Colon (tissue), 2 donors: Measurements from ENCODE around the gene LRRC52.

Experiments
- FAIRE-seq: peaks from 2 replicates; lab custom pipeline; 2012; peaks lifted over from hg19 to GRCh38; lab: Jason Lieb, UNC
- donor health status: control.
- donor health status: control.

The LRRC52 gene

DNA sequence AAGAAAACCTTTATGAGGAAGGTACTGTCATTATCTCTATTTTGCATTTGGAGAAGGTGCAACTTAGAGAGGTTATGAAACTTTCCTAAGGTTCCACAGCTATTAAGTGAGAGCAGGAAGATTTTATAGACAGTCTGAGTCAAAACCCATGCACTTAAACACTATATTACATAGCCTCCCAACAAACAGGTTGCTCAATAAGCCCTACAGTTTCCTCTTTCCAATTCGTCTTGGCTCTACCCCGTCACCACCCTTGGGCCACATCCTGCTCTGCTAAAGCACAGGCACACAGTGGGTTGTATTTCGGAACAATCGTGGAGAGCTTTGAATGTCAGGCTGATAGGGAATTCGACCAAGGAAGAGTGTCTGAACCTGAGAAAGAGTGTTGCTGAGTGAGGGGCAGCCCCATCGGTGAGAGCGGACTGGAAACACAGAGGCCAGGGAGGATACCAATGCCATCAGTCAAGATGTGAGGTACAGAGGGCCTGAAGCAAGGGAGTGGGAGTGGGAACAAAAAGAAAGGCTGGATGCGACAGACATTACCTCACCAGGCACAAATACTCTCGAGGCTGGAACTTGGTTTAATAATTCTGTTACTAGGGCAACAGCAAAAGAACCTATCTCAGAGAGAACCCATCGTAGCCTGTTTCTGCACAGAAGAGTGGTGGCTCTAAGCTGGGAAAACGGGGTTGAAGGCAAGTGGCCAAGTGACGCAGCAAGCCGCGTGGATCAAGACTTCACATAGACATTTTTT lies 6.3 kb upstream of the LRRC52 start:
- FAIRE-seq = no peak

DNA sequence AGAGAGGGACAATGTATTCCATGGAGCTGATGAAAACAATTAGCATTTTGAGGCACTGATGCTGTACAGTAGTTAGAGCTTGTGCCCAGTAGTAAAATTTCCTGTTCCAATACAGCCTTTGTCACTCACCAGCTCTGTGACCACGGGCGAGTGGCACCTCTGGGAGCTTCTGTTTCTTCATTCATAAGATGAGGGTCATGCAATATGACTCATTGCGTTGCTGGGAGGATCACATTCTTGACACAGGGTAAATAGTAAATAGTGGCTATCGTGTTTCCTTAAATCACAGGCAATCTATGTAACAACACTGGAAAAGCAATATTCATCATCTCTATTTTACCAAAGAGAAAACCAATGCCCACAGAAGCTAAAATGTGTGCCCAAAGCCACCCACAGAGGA lies 4.5 kb upstream of the LRRC52 start:
- FAIRE-seq = no peak

DNA sequence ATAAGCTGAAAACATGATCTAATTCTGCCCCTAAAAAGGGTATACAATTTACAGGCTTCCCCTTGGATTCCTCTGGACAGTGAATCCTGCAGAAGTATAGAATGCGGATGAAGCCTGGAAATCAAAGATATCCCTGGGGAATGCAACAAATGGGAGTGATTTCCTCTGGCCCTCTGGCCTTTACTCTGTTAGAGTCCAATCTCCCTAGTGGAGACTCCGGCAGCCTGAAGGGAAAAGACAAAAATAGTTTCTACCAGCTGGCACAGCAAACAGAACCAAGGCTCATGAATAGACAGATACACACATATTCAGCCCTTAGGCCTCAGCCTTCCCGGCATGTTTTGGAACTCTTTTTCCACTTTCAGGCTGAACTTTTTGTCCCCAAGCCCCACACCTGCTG lies 3.9 kb upstream of the LRRC52 start:
- FAIRE-seq = no peak

DNA sequence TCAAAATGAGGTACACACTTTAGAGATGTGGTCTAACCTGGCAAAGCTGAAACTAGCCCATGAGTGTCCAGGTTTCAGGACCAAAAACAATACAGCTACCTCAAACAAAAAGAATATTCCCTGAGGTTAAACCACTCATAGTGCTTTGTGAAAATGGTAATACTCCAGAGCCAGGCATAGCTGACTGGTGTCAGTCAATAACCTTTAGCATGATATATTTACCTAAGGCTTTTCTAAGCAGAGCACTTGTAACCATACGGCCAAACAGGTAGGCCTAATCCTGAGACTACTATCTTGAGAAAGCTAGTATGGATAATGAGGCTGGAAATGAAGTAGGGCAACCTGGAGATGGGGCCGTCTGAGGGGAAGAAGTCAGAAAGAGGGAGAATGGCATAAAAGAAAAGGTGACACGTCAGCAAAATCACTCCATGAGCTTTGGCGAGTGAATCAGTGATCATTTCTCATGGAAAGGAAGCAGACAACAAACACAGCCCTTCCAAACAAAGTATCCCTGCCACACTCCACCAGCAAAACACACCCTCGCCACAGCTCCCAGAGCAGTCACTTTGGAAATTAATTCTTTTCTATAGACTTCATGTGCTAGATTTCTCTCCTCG lies 1.7 kb upstream of the LRRC52 start:
- FAIRE-seq = no peak

DNA sequence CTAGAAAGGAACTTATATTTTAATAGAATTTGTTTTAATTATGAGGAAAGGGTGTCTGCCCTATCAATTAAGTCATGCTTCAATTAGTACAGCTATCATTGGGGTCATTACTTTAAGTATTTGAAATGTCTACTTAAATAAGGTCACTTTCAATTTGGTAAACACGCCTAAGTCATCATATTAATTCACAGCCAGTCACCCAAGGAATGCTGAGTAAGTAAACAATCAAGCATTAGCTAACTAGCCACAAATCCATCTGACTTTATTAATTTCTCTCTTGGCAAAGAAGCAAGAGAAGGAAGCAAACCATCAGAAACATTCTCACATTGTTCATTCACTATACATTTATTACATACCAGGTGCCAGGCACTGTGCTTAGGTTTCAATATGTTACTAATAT lies 1.2 kb upstream of the LRRC52 start:
- FAIRE-seq = no peak

DNA sequence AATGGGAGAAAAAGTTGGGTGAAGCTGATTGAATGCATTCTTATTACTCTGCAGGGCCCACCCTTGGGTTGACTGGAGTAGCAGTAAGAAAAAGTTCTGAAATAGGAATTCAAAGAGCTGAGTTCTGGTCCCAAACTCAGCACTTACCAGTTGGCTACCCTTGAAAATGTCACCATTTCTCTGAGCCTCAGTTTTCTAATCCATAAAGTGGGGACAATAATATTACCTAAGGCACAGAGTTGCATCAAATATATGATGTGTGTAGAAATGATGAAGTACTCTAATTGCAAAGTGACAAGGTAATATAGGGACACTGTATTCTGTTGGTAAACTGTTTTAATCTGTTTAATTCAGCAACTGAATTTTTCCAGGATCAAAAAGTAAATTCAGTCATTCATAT lies 1.2 kb downstream of the LRRC52 start:
- no peak for FAIRE-seq

DNA sequence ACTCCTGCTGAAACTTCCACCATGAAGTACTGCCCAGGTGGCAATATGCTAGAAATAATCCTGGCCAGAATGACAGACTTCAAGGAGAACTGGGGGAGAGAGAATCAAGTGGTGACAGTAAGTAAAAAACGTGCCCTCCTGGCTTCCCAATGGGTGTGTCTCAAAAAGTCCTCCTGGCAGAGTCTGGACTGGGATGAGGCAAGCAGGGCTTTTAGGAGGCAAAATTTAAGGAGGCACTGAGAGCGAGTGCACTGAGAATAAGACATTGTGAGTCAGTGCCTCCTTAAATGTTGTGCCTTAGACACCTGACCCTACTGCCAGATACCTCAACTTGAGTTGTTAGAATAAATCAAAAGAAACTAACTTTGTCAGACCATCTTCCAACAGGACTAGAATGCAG lies 2.2 kb downstream of the LRRC52 start:
- no peak for FAIRE-seq

DNA sequence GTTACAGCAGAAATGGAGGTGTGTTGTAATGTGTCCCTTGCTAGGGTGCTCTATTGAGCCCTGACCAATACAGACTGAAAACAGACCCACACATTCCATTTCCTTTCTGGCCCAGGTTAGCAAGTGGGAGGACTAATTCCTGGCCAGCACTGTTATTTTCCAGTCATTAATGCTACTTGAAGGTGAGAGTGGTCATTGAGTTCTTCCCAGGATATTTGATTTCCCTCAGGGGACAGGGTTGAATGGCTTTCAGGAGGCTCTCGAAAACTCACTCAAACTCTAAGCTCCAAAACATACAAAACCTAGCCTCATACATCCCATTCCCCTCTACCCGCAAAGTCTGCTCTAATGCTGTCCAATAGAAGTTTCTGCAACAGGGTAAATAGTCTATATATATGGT lies 6.2 kb downstream of the LRRC52 start:
- FAIRE-seq = no peak

DNA sequence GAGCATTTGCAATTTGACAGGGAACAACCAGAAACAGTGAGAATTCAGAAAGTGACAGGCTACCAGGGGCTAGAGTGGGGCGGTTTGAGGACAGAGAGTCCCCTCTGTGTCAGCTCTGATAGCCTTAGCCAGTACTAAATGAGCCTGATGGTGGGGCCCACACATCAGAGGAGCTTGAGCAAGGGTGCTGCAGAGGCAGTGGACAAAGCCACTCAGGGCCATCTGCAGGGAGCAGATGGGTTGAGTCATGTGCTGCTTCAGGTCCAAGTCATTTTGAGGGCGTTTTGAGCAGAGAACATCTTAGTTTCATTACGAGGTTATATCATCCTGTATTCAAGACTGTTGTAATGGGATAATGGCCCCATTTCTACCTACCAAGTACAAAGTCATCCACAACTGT lies 7.7 kb downstream of the LRRC52 start:
- no peak for FAIRE-seq

DNA sequence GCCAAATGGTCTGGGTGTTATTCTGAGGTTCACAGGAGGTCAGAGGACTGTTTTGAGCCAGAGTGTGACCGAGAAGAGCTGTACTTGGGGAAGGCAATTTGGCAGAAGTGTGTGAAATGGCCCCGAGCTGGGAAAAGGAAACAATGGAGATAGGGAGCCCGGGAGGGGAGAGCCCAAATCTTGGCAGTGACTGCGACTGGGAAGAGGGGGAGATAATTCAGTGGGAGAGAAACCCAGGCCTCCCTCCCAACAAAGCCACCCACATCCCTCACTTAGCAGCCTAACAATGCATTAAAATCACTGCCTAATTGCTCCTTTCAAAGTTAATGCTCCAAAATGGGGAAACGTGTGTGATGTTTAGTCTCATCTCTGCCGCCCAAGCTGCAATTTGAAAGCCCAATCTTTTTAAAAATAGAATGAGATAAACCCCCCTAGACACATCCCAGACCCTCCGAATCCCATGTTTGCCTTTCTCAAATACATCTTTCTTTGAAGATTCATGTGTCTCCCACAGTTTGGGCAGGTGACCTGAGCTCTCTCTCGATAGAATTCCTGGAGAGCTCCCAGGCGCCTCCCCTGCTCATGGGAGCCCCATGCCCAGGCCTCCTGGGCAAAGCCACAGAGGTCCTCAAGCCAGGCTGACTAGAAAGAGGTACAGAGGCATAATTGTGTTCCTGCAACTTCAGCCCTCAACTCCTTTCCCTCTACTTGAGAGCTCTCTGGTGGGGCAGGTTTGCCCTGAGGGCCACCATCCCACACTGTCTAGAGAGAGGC lies 17.3 kb downstream of the LRRC52 start:
- no peak for FAIRE-seq

DNA sequence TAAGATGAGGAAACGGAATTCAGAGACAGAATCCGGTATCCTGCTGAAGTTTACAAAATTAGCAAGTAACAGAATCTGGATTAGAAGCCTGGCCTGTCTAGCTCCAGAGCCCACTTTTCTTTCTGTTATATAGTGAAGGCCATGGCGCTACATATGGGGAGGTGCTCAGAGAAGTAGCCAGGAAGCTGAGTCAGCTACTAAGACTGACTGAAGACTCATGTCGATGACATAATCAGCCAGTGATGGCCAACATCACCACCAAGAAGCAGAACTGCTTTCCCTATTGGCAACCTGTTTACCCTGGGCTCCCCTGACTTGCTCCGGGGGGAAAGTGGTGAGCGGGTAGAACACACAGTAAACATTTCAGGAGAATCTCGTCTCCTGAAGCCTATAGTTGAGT lies 18.8 kb downstream of the LRRC52 start:
- no peak for FAIRE-seq

DNA sequence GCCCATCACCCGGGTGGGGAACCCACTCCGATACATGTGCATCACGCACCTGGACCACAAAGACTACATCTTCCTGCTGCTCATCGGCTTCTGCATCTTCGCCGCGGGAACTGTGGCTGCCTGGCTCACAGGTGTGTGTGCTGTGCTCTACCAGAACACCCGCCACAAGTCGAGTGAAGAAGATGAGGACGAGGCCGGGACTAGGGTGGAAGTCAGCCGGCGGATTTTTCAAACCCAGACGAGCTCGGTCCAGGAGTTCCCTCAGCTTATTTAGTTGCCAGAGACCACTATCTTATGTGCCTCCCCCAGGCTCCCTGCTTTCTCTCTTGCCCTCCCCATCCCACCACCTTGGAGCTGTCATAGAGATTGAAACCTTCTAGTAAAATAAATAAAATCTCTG lies 19.8 kb downstream of the LRRC52 start:
- FAIRE-seq = no peak

DNA sequence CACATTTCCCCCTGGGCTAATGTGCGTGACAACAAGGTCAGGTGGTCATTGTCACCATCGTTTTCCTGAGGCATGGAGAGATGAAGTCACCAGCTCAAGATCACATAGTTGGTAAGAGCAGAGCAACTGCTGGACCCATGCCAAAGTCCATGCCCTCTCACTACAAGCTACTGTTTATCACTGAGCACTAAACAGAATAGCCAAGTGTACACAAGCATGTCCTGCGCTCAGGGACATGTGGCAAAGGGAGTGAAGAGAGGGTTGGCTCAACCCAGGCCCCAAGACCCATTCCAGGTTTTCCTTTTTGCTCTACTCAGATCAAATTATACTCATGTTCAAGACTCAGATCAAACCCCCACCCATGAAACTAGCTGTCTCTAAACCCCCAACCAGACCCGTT lies 20.8 kb downstream of the LRRC52 start:
- no peak for FAIRE-seq

DNA sequence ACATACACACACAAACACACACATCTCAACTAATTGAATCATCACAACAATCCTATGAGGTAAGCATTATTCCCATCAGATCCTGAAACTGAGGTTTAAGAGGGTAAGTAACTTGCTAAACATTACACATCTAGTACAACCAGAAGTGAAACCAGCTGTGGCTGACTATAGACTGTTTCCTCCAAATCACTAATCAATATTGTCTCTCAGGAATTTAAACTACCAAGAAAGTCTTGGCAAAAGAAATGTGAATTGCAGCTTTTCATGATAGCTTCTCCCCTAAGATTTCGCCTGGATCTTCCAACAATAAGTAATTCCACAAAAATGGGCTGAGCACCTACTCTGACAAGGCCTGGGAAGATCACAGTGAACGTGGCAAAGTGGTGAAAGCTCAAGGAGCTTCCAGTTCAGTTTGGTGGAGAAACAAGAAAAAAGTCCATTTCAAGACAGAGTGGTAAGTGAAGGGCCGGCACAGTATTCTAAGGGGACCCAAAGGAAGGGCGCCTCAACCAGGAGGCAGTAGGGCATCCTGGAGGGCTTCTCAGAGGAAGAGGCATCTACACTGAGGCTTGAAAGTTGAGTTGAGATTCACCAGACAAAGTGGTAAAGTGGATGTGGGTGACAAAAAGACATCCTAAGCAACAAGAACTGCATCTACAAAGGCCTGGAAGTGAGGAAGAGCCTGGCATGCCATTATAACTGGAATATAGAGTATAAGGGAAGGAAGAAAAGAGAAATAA lies 22.1 kb downstream of the LRRC52 start:
- no peak for FAIRE-seq

DNA sequence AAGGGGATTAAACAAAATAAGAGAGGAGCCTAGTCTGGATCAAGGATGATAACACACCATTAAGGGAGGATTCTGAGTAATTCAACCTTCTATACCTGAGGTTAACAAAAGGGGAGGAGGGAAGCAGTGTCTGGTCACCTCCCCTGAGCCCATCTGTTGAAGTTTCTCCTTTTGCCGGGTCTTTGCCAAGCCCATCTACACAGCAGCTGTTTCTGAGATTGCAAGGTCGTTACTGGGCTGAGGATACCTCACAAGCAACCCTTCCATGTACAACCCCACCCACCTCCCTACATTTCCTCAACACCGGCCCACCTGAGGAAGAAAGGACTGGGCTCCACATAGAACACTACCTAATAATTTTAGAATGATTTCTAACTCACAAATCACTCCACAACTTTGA lies 26.3 kb downstream of the LRRC52 start:
- no peak for FAIRE-seq

DNA sequence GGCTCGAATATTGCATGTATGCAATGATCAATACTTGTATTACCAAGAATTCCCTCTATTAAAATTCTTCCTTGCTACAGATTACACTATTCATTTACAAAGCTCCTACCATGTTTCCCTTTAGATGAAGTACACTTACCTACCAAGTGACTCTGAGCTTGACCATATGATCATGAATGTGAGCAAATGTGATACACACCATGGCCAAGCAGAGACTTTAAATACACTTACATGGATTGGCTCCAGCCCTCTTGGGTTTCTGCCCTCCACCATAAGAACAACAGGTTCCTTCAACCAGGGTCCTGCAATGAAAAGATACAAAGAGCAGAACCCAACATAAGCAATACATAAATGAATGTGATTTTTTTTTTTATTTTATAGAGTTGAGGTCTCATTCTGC lies 30.0 kb downstream of the LRRC52 start:
- FAIRE-seq = no peak

DNA sequence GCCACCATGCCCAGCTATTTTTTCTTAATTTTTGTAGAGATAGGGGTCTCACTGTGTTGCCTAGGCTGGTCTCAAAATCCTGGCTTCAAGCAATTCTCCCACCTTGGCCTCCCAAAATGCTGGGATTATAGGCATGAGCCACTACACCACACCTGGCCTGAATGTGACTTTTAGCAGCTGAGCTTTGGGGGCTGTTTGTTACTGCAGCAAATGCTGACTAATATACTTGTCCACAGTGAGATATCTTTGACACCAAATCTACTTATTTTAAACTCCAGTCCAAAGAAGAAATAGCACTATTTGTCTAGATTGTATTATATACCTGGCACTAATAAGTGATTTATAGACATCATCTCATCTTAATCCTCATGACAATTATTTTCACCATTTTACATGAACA lies 30.5 kb downstream of the LRRC52 start:
- FAIRE-seq = no peak

DNA sequence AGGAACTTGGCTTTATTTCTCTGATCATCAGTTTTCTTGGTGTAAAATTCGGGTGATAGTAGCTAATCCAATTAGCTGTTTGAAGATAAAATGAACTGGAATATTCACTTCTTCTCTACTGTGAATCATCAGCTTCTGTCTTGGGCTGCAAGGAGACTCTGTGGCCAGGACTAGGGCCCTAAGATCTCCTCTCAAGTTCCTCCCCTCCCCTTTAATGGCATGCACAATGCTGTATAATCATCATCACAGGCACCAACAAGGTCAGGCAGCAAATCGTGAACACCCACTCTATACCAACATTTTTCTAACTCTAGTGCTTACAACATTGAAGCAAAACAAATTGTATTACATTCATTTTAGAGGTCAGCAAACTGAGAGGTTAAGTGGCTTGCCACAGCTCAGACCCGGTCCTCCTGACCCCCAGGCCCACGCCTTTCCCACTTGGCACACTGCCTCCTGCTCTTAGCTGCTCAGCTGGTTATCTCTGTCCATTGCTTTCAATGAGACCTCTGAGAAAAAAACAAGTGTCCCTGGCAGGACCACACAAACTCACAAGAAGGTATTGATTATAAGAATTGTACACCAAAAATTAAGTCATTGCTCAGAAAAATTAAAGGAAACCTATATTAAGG lies 31.8 kb downstream of the LRRC52 start:
- FAIRE-seq = no peak

DNA sequence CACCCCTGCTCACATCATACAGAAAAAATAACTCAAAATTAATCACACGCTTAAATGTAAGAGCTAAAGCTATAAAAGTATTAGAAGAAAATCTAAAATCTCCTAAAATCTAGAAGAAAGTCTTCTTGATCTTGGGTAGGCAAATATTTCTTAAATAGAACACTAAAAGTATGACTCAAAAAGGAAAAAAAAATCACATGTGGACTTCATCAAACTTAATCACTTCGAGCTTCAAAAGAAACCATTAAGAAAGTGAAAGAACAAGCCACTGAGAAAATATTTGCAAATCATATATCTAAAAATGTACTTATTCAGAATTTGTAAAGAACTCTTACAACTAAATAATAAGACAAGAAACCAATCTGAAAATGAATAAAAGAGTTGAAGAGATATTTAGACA lies 32.7 kb downstream of the LRRC52 start:
- no peak for FAIRE-seq

DNA sequence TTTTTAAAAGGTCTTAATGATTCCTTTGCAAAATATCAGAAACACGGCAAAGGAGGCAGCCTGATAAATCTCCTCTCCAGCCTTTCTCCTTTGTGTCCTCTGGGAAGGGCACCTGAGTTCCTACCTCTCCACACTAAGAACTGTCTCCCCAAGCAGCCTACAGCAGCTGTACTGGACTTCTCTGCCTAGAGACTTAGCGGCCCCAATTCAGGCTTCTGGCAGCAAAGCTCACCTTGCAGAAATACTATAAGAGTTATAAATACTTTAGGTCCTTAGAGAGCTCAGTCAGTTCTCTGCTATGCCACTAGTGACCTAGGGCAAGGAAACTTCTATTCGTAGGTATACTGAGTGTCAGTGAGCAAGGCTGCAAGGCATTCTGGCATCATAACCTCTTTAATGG lies 33.9 kb downstream of the LRRC52 start:
- no peak for FAIRE-seq

DNA sequence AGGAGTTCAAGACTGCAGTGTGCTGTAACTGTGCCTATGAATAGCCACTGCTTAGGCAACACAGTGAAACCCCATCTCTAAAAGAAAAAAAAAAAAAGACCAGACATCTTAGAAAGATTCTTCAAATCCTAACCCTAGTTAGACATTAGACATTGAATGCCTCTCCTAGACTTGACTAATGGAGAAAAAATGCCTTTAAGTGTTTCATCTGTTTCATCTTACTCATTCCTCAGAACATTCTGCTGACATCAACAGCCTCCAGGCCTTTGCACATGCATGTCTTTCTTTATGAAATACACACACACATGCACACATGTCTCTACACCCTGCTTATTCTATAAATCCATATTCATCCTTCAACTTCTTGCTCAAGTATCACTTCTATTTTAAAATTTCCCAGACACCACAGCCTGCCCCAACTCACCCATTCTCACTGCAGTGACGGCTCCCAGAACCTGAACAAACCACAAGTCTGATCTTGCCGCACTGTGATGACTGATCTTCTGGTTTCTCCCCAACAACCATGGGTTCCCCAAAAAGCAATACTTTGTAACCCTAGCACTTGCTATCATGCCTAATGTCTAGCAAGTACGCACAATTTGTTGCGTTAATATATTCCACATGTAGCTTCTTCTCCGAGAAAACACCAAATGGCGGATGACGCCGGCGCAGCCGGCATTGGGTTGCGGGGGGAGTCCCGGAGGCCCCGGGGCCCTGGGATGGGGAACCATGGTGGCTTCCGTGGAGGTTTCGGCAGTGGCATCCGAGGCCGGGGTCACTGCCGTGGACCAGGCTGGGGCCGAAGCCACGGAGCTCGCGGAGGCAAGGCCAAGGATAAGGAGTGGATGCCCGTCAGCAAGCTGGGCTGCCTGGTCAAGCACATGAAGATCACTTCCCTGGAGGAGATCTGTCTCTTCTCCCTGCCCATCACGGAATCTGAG lies 37.4 kb downstream of the LRRC52 start:
- no peak for FAIRE-seq
